SH-SY5Y (cell line): ENCODE measurements around the gene SLITRK2.

ENCODE experiments used
- GATA2 ChIP-seq: IDR thresholded peaks from 2 replicates; pipeline ENCODE4 v1.6.1; 2011; ENCODE audit warnings: mild to moderate bottlenecking, low read depth, low read length
- GATA3 ChIP-seq: IDR thresholded peaks from 2 replicates; pipeline ENCODE4 v1.6.1; 2011; ENCODE audit warnings: low read depth, mild to moderate bottlenecking, low read length, moderate library complexity

GRCh38 chrX:145792281-145792680, 25.3 kb upstream of the SLITRK2 start:
- no peak for TF ChIP-seq GATA3
- no peak for TF ChIP-seq GATA2
